GM18526 (cell line): Measurements from ENCODE around the gene ASIC1.

ENCODE experiments used
- POLR2A ChIP-seq: IDR thresholded peaks from 3 replicates; pipeline ENCODE4 v1.6.1; 2011; ENCODE audit not compliant: insufficient read length; ENCODE audit errors: extremely low read depth

The ASIC1 gene

GRCh38 chr12:50051101-50051806, 6.1 kb upstream of the ASIC1 start:
- TF ChIP-seq POLR2A, result no peak

GRCh38 chr12:50052544-50052943, 4.9 kb upstream of the ASIC1 start:
- no peak for TF ChIP-seq POLR2A

GRCh38 chr12:50052964-50053363, 4.4 kb upstream of the ASIC1 start:
- no peak for TF ChIP-seq POLR2A

- no peak for TF ChIP-seq POLR2A
Observed at GRCh38 chr12:50053583-50053982, 3.8 kb upstream of the ASIC1 start.

GRCh38 chr12:50055831-50056638, 1.4 kb upstream of the ASIC1 start:
- no peak for TF ChIP-seq POLR2A

GRCh38 chr12:50056639-50056976, 788 bp upstream of the ASIC1 start:
- TF ChIP-seq POLR2A, result no peak

GRCh38 chr12:50057896-50058670, 687 bp downstream of the ASIC1 start:
- no peak for TF ChIP-seq POLR2A

- TF ChIP-seq POLR2A, result no peak
Observed at GRCh38 chr12:50058743-50059312, 1.4 kb downstream of the ASIC1 start.

- TF ChIP-seq POLR2A, result no peak
Observed at GRCh38 chr12:50059440-50060119, 2.2 kb downstream of the ASIC1 start.

- no peak for TF ChIP-seq POLR2A
Observed at GRCh38 chr12:50060120-50060468, 2.7 kb downstream of the ASIC1 start.

GRCh38 chr12:50061171-50061570, 3.8 kb downstream of the ASIC1 start:
- no peak for TF ChIP-seq POLR2A

GRCh38 chr12:50061946-50062686, 4.7 kb downstream of the ASIC1 start:
- TF ChIP-seq POLR2A, result no peak

- TF ChIP-seq POLR2A, result no peak
Observed at GRCh38 chr12:50062728-50063460, 5.5 kb downstream of the ASIC1 start.

- TF ChIP-seq POLR2A, result no peak
Observed at GRCh38 chr12:50065726-50066310, 8.4 kb downstream of the ASIC1 start.

- no peak for TF ChIP-seq POLR2A
Observed at GRCh38 chr12:50066402-50066801, 9.0 kb downstream of the ASIC1 start.
